Liver (tissue), 9 donors: ENCODE results near the gene TCFL5. TPM values are rescaled to one million over a fixed set of nuclear protein-coding genes. Genes with fewer than 3 reads are reported as not detected.

ENCODE experiments used
- DNase-seq: peaks from one replicate; pipeline ENCODE4 v3.0.0-alpha.2; 2017; ENCODE audit warnings: low spot score
- H3K27ac ChIP-seq, 2 donors: one replicate each; pipeline ENCODE4 v1.7.0; 2013; ENCODE audit warnings: inconsistent platforms in 2 of 2, low read length in 2 of 2, control low read depth in 1 of 2, low read depth in 1 of 2, mild to moderate bottlenecking in 1 of 2
- H3K27me3 ChIP-seq, 4 donors: one replicate each; pipeline versions ENCODE4 v1.6.1 to v1.7.0; 2013; ENCODE audit warnings: low read length in 3 of 4, inconsistent platforms in 1 of 4, mild to moderate bottlenecking in 1 of 4, moderate library complexity in 1 of 4; ENCODE audit not compliant: control insufficient read depth in 4 of 4, insufficient read depth in 4 of 4
- H3K36me3 ChIP-seq, 4 donors: one replicate each; pipeline versions ENCODE4 v1.6.1 to v1.7.0; 2013; ENCODE audit warnings: low read length in 3 of 4, mild to moderate bottlenecking in 3 of 4, low read depth in 1 of 4, moderate library complexity in 1 of 4; ENCODE audit not compliant: control insufficient read depth in 4 of 4, insufficient read depth in 3 of 4
- H3K4me1 ChIP-seq, 4 donors: one replicate each; pipeline versions ENCODE4 v1.6.1 to v1.7.0; 2013; ENCODE audit warnings: low read length in 3 of 4, mild to moderate bottlenecking in 3 of 4, moderate library complexity in 1 of 4; ENCODE audit not compliant: control insufficient read depth in 4 of 4, insufficient read depth in 4 of 4
- H3K4me3 ChIP-seq, 3 donors: one replicate each; pipeline versions ENCODE4 v1.6.1 to v1.7.0; 2013; ENCODE audit warnings: low read length in 3 of 3, control low read depth in 1 of 3, low read depth in 1 of 3, mild to moderate bottlenecking in 1 of 3
- H3K9ac ChIP-seq, 2 donors: one replicate each; pipeline ENCODE4 v1.7.0; 2013; ENCODE audit warnings: low read length in 2 of 2, mild to moderate bottlenecking in 2 of 2, moderate library complexity in 2 of 2, control low read depth in 1 of 2, low read depth in 1 of 2
- H3K9me3 ChIP-seq, 4 donors: one replicate each; pipeline versions ENCODE4 v1.6.1 to v1.7.0; 2013; ENCODE audit warnings: low read length in 3 of 4; ENCODE audit not compliant: control insufficient read depth in 4 of 4
- ATF3 ChIP-seq: IDR thresholded peaks from 2 replicates; pipeline ENCODE4 v1.6.1; 2016; ENCODE audit warnings: antibody characterized with exemption
- EGR1 ChIP-seq, 2 donors: IDR thresholded peaks; 2 replicates each; pipeline ENCODE4 v1.6.1; 2016 to 2018; ENCODE audit warnings: antibody characterized with exemption in 2 of 2, low read depth in 2 of 2
- FOXA1 ChIP-seq: IDR thresholded peaks from 2 replicates; pipeline ENCODE4 v1.6.1; 2016; ENCODE audit warnings: antibody characterized with exemption
- FOXA2 ChIP-seq: IDR thresholded peaks from 2 replicates; pipeline ENCODE4 v1.6.1; 2016; ENCODE audit warnings: antibody characterized with exemption
- GABPA ChIP-seq, 2 donors: IDR thresholded peaks in 1 of 2; conservative IDR thresholded peaks in 1 of 2; 2 replicates each; pipeline ENCODE4 v1.6.1; 2016; ENCODE audit warnings: antibody characterized with exemption in 2 of 2, mild to moderate bottlenecking in 1 of 2, moderate library complexity in 1 of 2
- HNF4A ChIP-seq, 2 donors: conservative IDR thresholded peaks; 2 replicates each; pipeline ENCODE4 v1.6.1; 2016; ENCODE audit warnings: antibody characterized with exemption in 2 of 2, mild to moderate bottlenecking in 2 of 2
- HNF4G ChIP-seq: IDR thresholded peaks from 2 replicates; pipeline ENCODE4 v1.6.1; 2016; ENCODE audit warnings: antibody characterized with exemption
- JUND ChIP-seq, 2 donors: IDR thresholded peaks; 2 replicates each; pipeline ENCODE4 v1.6.1; 2016; ENCODE audit warnings: antibody characterized with exemption in 2 of 2
- REST ChIP-seq: IDR thresholded peaks from 2 replicates; pipeline ENCODE4 v1.6.1; 2016; ENCODE audit warnings: antibody characterized with exemption, mild to moderate bottlenecking
- RXRA ChIP-seq, 2 donors: IDR thresholded peaks; 2 replicates each; pipeline ENCODE4 v1.6.1; 2017 to 2018; ENCODE audit warnings: antibody characterized with exemption in 2 of 2, mild to moderate bottlenecking in 1 of 2
- SP1 ChIP-seq: IDR thresholded peaks from 2 replicates; pipeline ENCODE4 v1.6.1; 2018; ENCODE audit warnings: antibody characterized with exemption, mild to moderate bottlenecking
- TAF1 ChIP-seq: conservative IDR thresholded peaks from 2 replicates; pipeline ENCODE4 v1.6.1; 2016; ENCODE audit warnings: antibody characterized with exemption, mild to moderate bottlenecking
- YY1 ChIP-seq: IDR thresholded peaks from 2 replicates; pipeline ENCODE4 v1.6.1; 2016; ENCODE audit warnings: antibody characterized with exemption, mild to moderate bottlenecking
- ZBTB33 ChIP-seq: IDR thresholded peaks from 2 replicates; pipeline ENCODE4 v1.6.1; 2016; ENCODE audit warnings: antibody characterized with exemption
- WGBS: extraction: QIAGEN DNeasy Blood & Tissue Kit; methylation state at CpG from one replicate; pipeline ENCODE4 v1.1.7; 2013; 5-methylcytosine and 5-hydroxymethylcytosine counted together
- polyA plus RNA-seq, 2 donors: library from polyadenylated mRNA; stranded (reverse) in 1 of 2; unstranded in 1 of 2; fragments of 200-250 nt in 1 of 2; fragments of >200 nt in 1 of 2; fragmentation: Nextera tagmentation in 1 of 2; extraction: Ambion mirVana in 1 of 2; gene quantifications; one replicate each; pipeline versions ENCODE4 v1.2.1 to v1.2.3, GENCODE V29; 2013 to 2015
- total RNA-seq, 2 donors: library from RNA; depleted of rRNA; stranded (reverse); fragments of >200 nt; gene quantifications; one replicate each; pipeline ENCODE4 v1.2.3, GENCODE V29; 2014
- TF ChIP-seq, protein P1 (sequence below): IDR thresholded peaks from 2 replicates; pipeline ENCODE4 v1.6.1; 2016; ENCODE audit warnings: antibody characterized with exemption
- TF ChIP-seq, protein P2 (sequence below): fragments of 150-350 bp; IDR thresholded peaks from 2 replicates; pipeline ENCODE4 v1.5.1; 2017; ENCODE audit warnings: improper control_type of control experiment, low read depth, low read length; ENCODE audit not compliant: missing input control
- donor health status: healthy.
- donor health status: healthy.
- donor health status: healthy.
- donor health status: healthy.
- donor health status: healthy.

The TCFL5 gene
- total and polyA plus RNA-seq, 4 donors = 0.79 to 3.8 (median 2.2) TPM

GRCh38 chr20:62828051-62828450 is 33.6 kb downstream of the TCFL5 start:
- TF ChIP-seq SP1 (no peak), RXRA (IDR thresholded peaks at IDR 0.05) (no peak), HNF4G (no peak), TAF1 (no peak), ATF3 (no peak), EGR1 (IDR thresholded peaks at IDR 0.05; ENCODE audit: low read depth in 2 of 2) (no peak), GABPA (IDR thresholded peaks at IDR 0.05 in 1 of 2, conservative IDR thresholded peaks at IDR 0.05 in 1 of 2) (no peak), ZBTB33 (no peak), HNF4A (conservative IDR thresholded peaks at IDR 0.05) (no peak), REST (no peak), FOXA2 (no peak), YY1 (no peak)
- TF ChIP-seq, protein P1, sequence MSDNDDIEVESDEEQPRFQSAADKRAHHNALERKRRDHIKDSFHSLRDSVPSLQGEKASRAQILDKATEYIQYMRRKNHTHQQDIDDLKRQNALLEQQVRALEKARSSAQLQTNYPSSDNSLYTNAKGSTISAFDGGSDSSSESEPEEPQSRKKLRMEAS = no peak
- TF ChIP-seq, protein P2, sequence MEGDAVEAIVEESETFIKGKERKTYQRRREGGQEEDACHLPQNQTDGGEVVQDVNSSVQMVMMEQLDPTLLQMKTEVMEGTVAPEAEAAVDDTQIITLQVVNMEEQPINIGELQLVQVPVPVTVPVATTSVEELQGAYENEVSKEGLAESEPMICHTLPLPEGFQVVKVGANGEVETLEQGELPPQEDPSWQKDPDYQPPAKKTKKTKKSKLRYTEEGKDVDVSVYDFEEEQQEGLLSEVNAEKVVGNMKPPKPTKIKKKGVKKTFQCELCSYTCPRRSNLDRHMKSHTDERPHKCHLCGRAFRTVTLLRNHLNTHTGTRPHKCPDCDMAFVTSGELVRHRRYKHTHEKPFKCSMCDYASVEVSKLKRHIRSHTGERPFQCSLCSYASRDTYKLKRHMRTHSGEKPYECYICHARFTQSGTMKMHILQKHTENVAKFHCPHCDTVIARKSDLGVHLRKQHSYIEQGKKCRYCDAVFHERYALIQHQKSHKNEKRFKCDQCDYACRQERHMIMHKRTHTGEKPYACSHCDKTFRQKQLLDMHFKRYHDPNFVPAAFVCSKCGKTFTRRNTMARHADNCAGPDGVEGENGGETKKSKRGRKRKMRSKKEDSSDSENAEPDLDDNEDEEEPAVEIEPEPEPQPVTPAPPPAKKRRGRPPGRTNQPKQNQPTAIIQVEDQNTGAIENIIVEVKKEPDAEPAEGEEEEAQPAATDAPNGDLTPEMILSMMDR = no peak
- H3K4me1 ChIP-seq = peaks cover 9 to 35% (median 25%) of the 10 kb centered on the region in 4 donors
- H3K4me3 ChIP-seq = no peak overlapping the region
- no peak overlapping the region for H3K27ac ChIP-seq
- no peaks in the 10 kb centered on the region for H3K9me3 ChIP-seq
- WGBS = 91% methylated on average over 9 of the region's 9 CpGs
- DNase-seq = no peak
- H3K27me3 ChIP-seq = no peaks in the 10 kb centered on the region
- H3K36me3 ChIP-seq = no peaks in the 10 kb centered on the region
- H3K9ac ChIP-seq = no peak overlapping the region

- WGBS = 91% methylated on average over 29 of the region's 29 CpGs
- H3K9ac ChIP-seq = no peak overlapping the region
- no peaks in the 10 kb centered on the region for H3K9me3 ChIP-seq
- H3K4me1 ChIP-seq = peaks cover 9 to 29% (median 19%) of the 10 kb centered on the region in 4 donors
- no peak overlapping the region for H3K4me3 ChIP-seq
- DNase-seq = no peak
- no peaks in the 10 kb centered on the region for H3K36me3 ChIP-seq
- H3K27me3 ChIP-seq = no peaks in the 10 kb centered on the region
- no peak overlapping the region for H3K27ac ChIP-seq
- TF ChIP-seq EGR1 (IDR thresholded peaks at IDR 0.05; ENCODE audit: low read depth in 2 of 2) (no peak), GABPA (IDR thresholded peaks at IDR 0.05 in 1 of 2, conservative IDR thresholded peaks at IDR 0.05 in 1 of 2) (no peak), REST (no peak), FOXA1 (no peak), JUND (IDR thresholded peaks at IDR 0.05) (no peak)
Observed at GRCh38 chr20:62827311-62828038, 34.1 kb downstream of the TCFL5 start.
